GM12872 (cell line): ENCODE results near the gene PDLIM3.

Experiments used
- CTCF ChIP-seq: IDR thresholded peaks from 3 replicates; pipeline ENCODE4 v1.5.1; 2011; ENCODE audit warnings: low read depth, mild to moderate bottlenecking, low read length, moderate library complexity; ENCODE audit not compliant: insufficient read depth

The PDLIM3 gene

GRCh38 chr4:185576314-185576961 lies 41.1 kb upstream of the PDLIM3 start:
- no peak for TF ChIP-seq CTCF

- TF ChIP-seq CTCF = no peak
Observed at GRCh38 chr4:185573651-185574199, 38.4 kb upstream of the PDLIM3 start.

- no peak for TF ChIP-seq CTCF
Observed at GRCh38 chr4:185570727-185571126, 35.4 kb upstream of the PDLIM3 start.

GRCh38 chr4:185567381-185568376 lies 32.4 kb upstream of the PDLIM3 start:
- TF ChIP-seq CTCF = no peak

- TF ChIP-seq CTCF = no peak
Observed at GRCh38 chr4:185566972-185567371, 31.7 kb upstream of the PDLIM3 start.

GRCh38 chr4:185566425-185566824 lies 31.1 kb upstream of the PDLIM3 start:
- TF ChIP-seq CTCF = no peak

- no peak for TF ChIP-seq CTCF
Observed at GRCh38 chr4:185565696-185566095, 30.4 kb upstream of the PDLIM3 start.
